Measurements from ENCODE around the gene MB. TPM values are rescaled to one million over a fixed set of nuclear protein-coding genes. Genes with fewer than 3 reads are reported as not detected.

Gene MB
- total RNA-seq, 2 donors from 2014 or later = 9.9 to 71.8 TPM

GRCh38 chr22:35622191-35622913, 5.2 kb upstream of the MB start:
- H3K27ac ChIP-seq = peak overlapping the region; percentile 54 to 66
- peaks cover 11% of the 10 kb centered on the region for H3K4me1 ChIP-seq (replicated peaks)
- no peak overlapping the region for H3K4me3 ChIP-seq
- TF ChIP-seq POLR2AphosphoS5 (IDR thresholded peaks at IDR 0.05) = peak; percentile 51
- no peak for TF ChIP-seq CTCF (IDR thresholded peaks at IDR 0.05)
- WGBS = 48% methylated on average over 8 of the region's 9 CpGs
- no peaks in the 10 kb centered on the region for H3K36me3 ChIP-seq
- intact Hi-C loops (cut with DNase I) = no loop called here
- no peaks in the 10 kb centered on the region for H3K9me3 ChIP-seq
- no peaks in the 10 kb centered on the region for H3K27me3 ChIP-seq (replicated peaks; ENCODE audit: insufficient read depth)
- peak; percentile 88 for DNase-seq (ENCODE audit: low spot score)

GRCh38 chr22:35621451-35621850, 4.3 kb upstream of the MB start:
- WGBS = 80% methylated on average over 6 of the region's 6 CpGs
- no peak for TF ChIP-seq CTCF (IDR thresholded peaks at IDR 0.05)
- TF ChIP-seq POLR2A (IDR thresholded peaks at IDR 0.05) = no peak
- TF ChIP-seq POLR2AphosphoS5 (IDR thresholded peaks at IDR 0.05) = no peak
- intact Hi-C loops (cut with DNase I) = no loop called here

GRCh38 chr22:35620624-35621251, 3.6 kb upstream of the MB start:
- no peak for DNase-seq (ENCODE audit: low spot score)
- no peak overlapping the region for H3K27ac ChIP-seq
- H3K27me3 ChIP-seq (replicated peaks; ENCODE audit: insufficient read depth) = no peaks in the 10 kb centered on the region
- intact Hi-C loops (cut with DNase I) = no loop called here
- H3K36me3 ChIP-seq = no peaks in the 10 kb centered on the region
- H3K4me3 ChIP-seq = no peak overlapping the region
- TF ChIP-seq CTCF (IDR thresholded peaks at IDR 0.05) (no peak), POLR2A (IDR thresholded peaks at IDR 0.05) (no peak)
- peaks cover 11% of the 10 kb centered on the region for H3K4me1 ChIP-seq (replicated peaks)
- 79% methylated on average over 15 of the region's 15 CpGs for WGBS
- H3K9me3 ChIP-seq = no peaks in the 10 kb centered on the region

More at GRCh38 chr22:35621451-35621850, 4.3 kb upstream of the MB start:
- H3K4me1 ChIP-seq (replicated peaks) = peaks cover 11% of the 10 kb centered on the region
- no peaks in the 10 kb centered on the region for H3K36me3 ChIP-seq
- H3K9me3 ChIP-seq = no peaks in the 10 kb centered on the region
- no peak for DNase-seq (ENCODE audit: low spot score)
- H3K27ac ChIP-seq = peak overlapping the region; percentile 54 to 66
- H3K27me3 ChIP-seq (replicated peaks; ENCODE audit: insufficient read depth) = no peaks in the 10 kb centered on the region
- no peak overlapping the region for H3K4me3 ChIP-seq

GRCh38 chr22:35619336-35620094, 2.4 kb upstream of the MB start:
- intact Hi-C loops (cut with DNase I) = no loop called here

More at GRCh38 chr22:35619336-35620094, 2.4 kb upstream of the MB start:
- H3K36me3 ChIP-seq = no peaks in the 10 kb centered on the region
- DNase-seq (ENCODE audit: low spot score) = no peak
- no peak overlapping the region for H3K27ac ChIP-seq
- H3K4me3 ChIP-seq = no peak overlapping the region
- WGBS = 90% methylated on average over 13 of the region's 13 CpGs
- peaks cover 11% of the 10 kb centered on the region for H3K4me1 ChIP-seq (replicated peaks)
- H3K9me3 ChIP-seq = no peaks in the 10 kb centered on the region
- TF ChIP-seq CTCF (IDR thresholded peaks at IDR 0.05) (no peak), POLR2A (IDR thresholded peaks at IDR 0.05) (no peak), POLR2AphosphoS5 (IDR thresholded peaks at IDR 0.05) (no peak)
- H3K27me3 ChIP-seq (replicated peaks; ENCODE audit: insufficient read depth) = no peaks in the 10 kb centered on the region

All from prostate gland (tissue), 2 donors.